K562 (cell line): ENCODE measurements around the gene TECPR1. TPM values are rescaled to one million over a fixed set of nuclear protein-coding genes. Genes with fewer than 3 reads are reported as not detected.

Experiments
- ATAC-seq: fragments of 200-7000 bp; cut with Tn5 transposase; 3 replicates; pipeline ENCODE4 v1.9.1; 2020; ENCODE audit warnings: moderate library complexity
- BruUV-seq: library from RNA; stranded (reverse); fragments of 400-500 nt; replicated peaks from 2 replicates; lab custom pipeline; 2021; lab: Mats Ljungman, UMichigan
- CTCF ChIA-PET: fragments of 300-600 bp; formaldehyde crosslinking; extraction: SDS; loops from one replicate; lab custom pipeline; 2021; ENCODE audit warnings: low intra/inter-chr PET ratio; lab: Yijun Ruan, JAX
- POLR2A ChIA-PET: fragments of 300-600, 350-650 bp; sonication (Branson Sonifier 250); formaldehyde crosslinking; extraction: SDS; loops from one replicate; lab custom pipeline; 2021; ENCODE audit warnings: antibody characterized with exemption, inconsistent platforms; lab: Yijun Ruan, JAX
- DNase-seq, 4 experiments: peaks; one replicate each; pipeline versions ENCODE4 v3.0.0 to v3.0.0-alpha.2; 2011 to 2018; ENCODE audit warnings: low spot score in 3 of 4, mixed read lengths in 3 of 4; ENCODE audit errors: extremely low read depth in 1 of 4
- FAIRE-seq: peaks from 2 replicates; lab custom pipeline; 2011; peaks lifted over from hg19 to GRCh38; lab: Jason Lieb, UNC
- H2AFZ ChIP-seq: 2 replicates; pipeline ENCODE4 v1.6.0; 2011; ENCODE audit warnings: low read depth, low read length, control low read depth, inconsistent platforms
- H3K27ac ChIP-seq: fragments of 200-600 bp; 3 replicates; pipeline ENCODE4 v1.8.0; 2011; ENCODE audit warnings: low read depth, mild to moderate bottlenecking, control low read depth, inconsistent platforms, low read length, moderate library complexity, mixed read lengths; ENCODE audit errors: extremely low read depth
- H3K27me3 ChIP-seq, 2 experiments: fragments of 300-600 bp in 1 of 2; 2 replicates in 1 of 2; 3 replicates in 1 of 2; pipeline versions ENCODE4 v1.6.0 to v1.8.0; 2011; ENCODE audit warnings: inconsistent platforms in 2 of 2, low read length in 2 of 2, mild to moderate bottlenecking in 1 of 2, mixed read lengths in 1 of 2, moderate library complexity in 1 of 2; ENCODE audit not compliant: control insufficient read depth in 2 of 2, insufficient read depth in 2 of 2
- H3K36me3 ChIP-seq: fragments of 300-600 bp; 3 replicates; pipeline ENCODE4 v1.8.0; 2011; ENCODE audit warnings: mild to moderate bottlenecking, low read length, inconsistent platforms; ENCODE audit not compliant: control insufficient read depth, insufficient read depth
- H3K4me1 ChIP-seq, 2 experiments: fragments of 200-600 bp in 1 of 2; replicated peaks in 1 of 2; 2 replicates in 1 of 2; 3 replicates in 1 of 2; pipeline versions ENCODE4 v1.5.1 to v1.8.0; 2011; ENCODE audit warnings: inconsistent platforms in 2 of 2, low read length in 2 of 2, mild to moderate bottlenecking in 1 of 2, mixed read lengths in 1 of 2, moderate library complexity in 1 of 2; ENCODE audit not compliant: control insufficient read depth in 2 of 2, insufficient read depth in 2 of 2
- H3K4me2 ChIP-seq: 2 replicates; pipeline ENCODE4 v1.6.1; 2011; ENCODE audit warnings: low read length, control low read depth, inconsistent platforms, mixed read lengths; ENCODE audit not compliant: insufficient read depth
- H3K4me3 ChIP-seq: fragments of 200-600 bp; sonication (generic), shearing (Covaris generic); 2 replicates; pipeline ENCODE4 v1.5.1; 2016; ENCODE audit warnings: control low read depth, inconsistent platforms
- H3K79me2 ChIP-seq: fragments of 200-600 bp; 3 replicates; pipeline ENCODE4 v1.8.0; 2011; ENCODE audit warnings: low read length, inconsistent platforms; ENCODE audit not compliant: control insufficient read depth, insufficient read depth
- H3K9ac ChIP-seq, 2 experiments: 2 replicates each; pipeline versions ENCODE4 v1.6.0 to v1.6.1; 2011; ENCODE audit warnings: low read depth in 2 of 2, low read length in 2 of 2, control low read depth in 1 of 2, inconsistent platforms in 1 of 2, mild to moderate bottlenecking in 1 of 2, mixed read lengths in 1 of 2; ENCODE audit not compliant: insufficient read depth in 1 of 2
- H3K9me1 ChIP-seq: one replicate; pipeline ENCODE4 v1.6.0; 2011; ENCODE audit warnings: inconsistent platforms, mild to moderate bottlenecking, low read length, moderate library complexity; ENCODE audit not compliant: control insufficient read depth, insufficient read depth
- H3K9me3 ChIP-seq: replicated peaks from 2 replicates; pipeline ENCODE4 v1.5.1; 2011; ENCODE audit warnings: low read depth, low read length, inconsistent platforms; ENCODE audit not compliant: control insufficient read depth, insufficient read depth
- H4K20me1 ChIP-seq: replicated peaks from 2 replicates; pipeline ENCODE4 v1.6.1; 2011; ENCODE audit warnings: low read length, inconsistent platforms, mixed read lengths; ENCODE audit not compliant: control insufficient read depth, insufficient read depth
- ARNT ChIP-seq, 2 experiments: fragments of 450-650 bp; IDR thresholded peaks; 2 replicates each; pipeline ENCODE4 v1.6.1; 2016; ENCODE audit warnings: mild to moderate bottlenecking in 1 of 2
- KAT2B ChIP-seq: IDR thresholded peaks from one replicate; pipeline ENCODE4 v1.6.1; 2012; ENCODE audit warnings: low read depth, mild to moderate bottlenecking, control low read depth, inconsistent platforms, low read length, moderate library complexity
- MCM3 ChIP-seq: fragments of 450-650 bp; IDR thresholded peaks from 2 replicates; pipeline ENCODE4 v1.6.1; 2016
- NFE2L1 ChIP-seq: fragments of 450-650 bp; IDR thresholded peaks from 2 replicates; pipeline ENCODE4 v1.6.1; 2016; ENCODE audit warnings: missing genetic modification characterization, low read depth, mild to moderate bottlenecking, missing compliant biosample characterization, moderate library complexity, borderline replicate concordance
- POLR2AphosphoS2 ChIP-seq: IDR thresholded peaks from 2 replicates; pipeline ENCODE4 v1.6.1; 2012; ENCODE audit warnings: low read length, improper control_type of control experiment
- RB1 ChIP-seq: fragments of 450-650 bp; IDR thresholded peaks from 2 replicates; pipeline ENCODE4 v1.6.1; 2017; ENCODE audit warnings: low read depth, mild to moderate bottlenecking
- TFAP4 ChIP-seq: sonication (generic); formaldehyde crosslinking; IDR thresholded peaks from 2 replicates; pipeline ENCODE4 v1.8.0; 2022; ENCODE audit warnings: missing genetic modification reagents, mild to moderate bottlenecking, moderate library complexity, borderline replicate concordance
- ZFP30 ChIP-seq: fragments of 250-450 bp; sonication (Bioruptor Pico); IDR thresholded peaks from 2 replicates; pipeline ENCODE4 v1.8.0; 2022; ENCODE audit warnings: moderate library complexity, mild to moderate bottlenecking, inconsistent platforms, borderline replicate concordance
- ZNF217 ChIP-seq: sonication (generic); formaldehyde crosslinking; IDR thresholded peaks from 2 replicates; pipeline ENCODE4 v1.8.0; 2022; ENCODE audit warnings: mild to moderate bottlenecking, missing genetic modification reagents
- WGBS: fragments of 100-300 bp; shearing (Covaris generic); methylation state at CpG from one replicate; pipeline ENCODE4 v1.1.6; 2016; ENCODE audit warnings: low coverage, mixed read lengths; ENCODE audit not compliant: insufficient coverage; ENCODE audit errors: missing lambda C conversion rate; 5-methylcytosine and 5-hydroxymethylcytosine counted together
- in situ Hi-C: fragments of 300-500 bp; cut with MboI; formaldehyde crosslinking; loops from 4 replicates; pipeline ENCODE4 v1.15.0; 2018; ENCODE audit warnings: inconsistent platforms, mixed read lengths
- intact Hi-C: fragments of 100-400 bp; cut with micrococcal nuclease; formaldehyde crosslinking; loops from 2 replicates; pipeline ENCODE4 v1.14.2; 2022
- polyA plus RNA-seq, 8 experiments: library from polyadenylated mRNA; depleted of rRNA in 4 of 8; stranded (reverse) in 5 of 8; unstranded in 3 of 8; fragments of >200 nt; fragmentation: Nextera tagmentation in 2 of 8; fragmentation: Illumina TruSeq in 1 of 8; extraction: Ambion mirVana in 2 of 8; extraction: Trizol in 1 of 8; gene quantifications; 2 replicates each; pipeline versions ENCODE4 v1.2.1 to v1.2.3, GENCODE V29; 2011 to 2014; ENCODE audit warnings: inconsistent platforms in 1 of 8, missing spikeins in 1 of 8
- total RNA-seq, 7 experiments: library from RNA; depleted of rRNA in 6 of 7; stranded (reverse); fragments of >200 nt in 6 of 7; fragmentation: Illumina TruSeq in 2 of 7; extraction: Trizol in 2 of 7; gene quantifications; 2 replicates each; pipeline versions ENCODE4 v1.2.1 to v1.2.3, GENCODE V29; 2011 to 2021; ENCODE audit warnings: low replicate concordance in 1 of 7
- TF ChIP-seq, protein P1 (sequence below): sonication (generic); formaldehyde crosslinking; IDR thresholded peaks from 2 replicates; pipeline ENCODE4 v1.8.0; 2023; ENCODE audit warnings: mild to moderate bottlenecking, missing genetic modification reagents

Gene TECPR1
- total and polyA plus RNA-seq, 9 of the 15 experiments (the other 6 are each of a cell fraction or from before 2014, with no cell fraction given): 0.17 to 15.0 (median 2.2) TPM

- POLR2A ChIA-PET: no interaction called here
These were observed 9.7 kb downstream of the TECPR1 start for GRCh38 chr7:98242342-98242741.

GRCh38 chr7:98241674-98242241, 10.3 kb downstream of the TECPR1 start:
- TF ChIP-seq, protein P1, sequence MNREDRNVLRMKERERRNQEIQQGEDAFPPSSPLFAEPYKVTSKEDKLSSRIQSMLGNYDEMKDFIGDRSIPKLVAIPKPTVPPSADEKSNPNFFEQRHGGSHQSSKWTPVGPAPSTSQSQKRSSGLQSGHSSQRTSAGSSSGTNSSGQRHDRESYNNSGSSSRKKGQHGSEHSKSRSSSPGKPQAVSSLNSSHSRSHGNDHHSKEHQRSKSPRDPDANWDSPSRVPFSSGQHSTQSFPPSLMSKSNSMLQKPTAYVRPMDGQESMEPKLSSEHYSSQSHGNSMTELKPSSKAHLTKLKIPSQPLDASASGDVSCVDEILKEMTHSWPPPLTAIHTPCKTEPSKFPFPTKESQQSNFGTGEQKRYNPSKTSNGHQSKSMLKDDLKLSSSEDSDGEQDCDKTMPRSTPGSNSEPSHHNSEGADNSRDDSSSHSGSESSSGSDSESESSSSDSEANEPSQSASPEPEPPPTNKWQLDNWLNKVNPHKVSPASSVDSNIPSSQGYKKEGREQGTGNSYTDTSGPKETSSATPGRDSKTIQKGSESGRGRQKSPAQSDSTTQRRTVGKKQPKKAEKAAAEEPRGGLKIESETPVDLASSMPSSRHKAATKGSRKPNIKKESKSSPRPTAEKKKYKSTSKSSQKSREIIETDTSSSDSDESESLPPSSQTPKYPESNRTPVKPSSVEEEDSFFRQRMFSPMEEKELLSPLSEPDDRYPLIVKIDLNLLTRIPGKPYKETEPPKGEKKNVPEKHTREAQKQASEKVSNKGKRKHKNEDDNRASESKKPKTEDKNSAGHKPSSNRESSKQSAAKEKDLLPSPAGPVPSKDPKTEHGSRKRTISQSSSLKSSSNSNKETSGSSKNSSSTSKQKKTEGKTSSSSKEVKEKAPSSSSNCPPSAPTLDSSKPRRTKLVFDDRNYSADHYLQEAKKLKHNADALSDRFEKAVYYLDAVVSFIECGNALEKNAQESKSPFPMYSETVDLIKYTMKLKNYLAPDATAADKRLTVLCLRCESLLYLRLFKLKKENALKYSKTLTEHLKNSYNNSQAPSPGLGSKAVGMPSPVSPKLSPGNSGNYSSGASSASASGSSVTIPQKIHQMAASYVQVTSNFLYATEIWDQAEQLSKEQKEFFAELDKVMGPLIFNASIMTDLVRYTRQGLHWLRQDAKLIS (CRISPR knock-in tag): no peak
- TF ChIP-seq MCM3 (no peak), ZNF217 (no peak), POLR2AphosphoS2 (no peak), TFAP4 (CRISPR knock-in tag) (no peak), RB1 (no peak), ARNT (IDR thresholded peaks at IDR 0.05) (no peak), ZFP30 (no peak)
- ChIA-PET CTCF (interaction anchor here (0.7 kb wide), 1 partner anchor 221 kb away, joined by 5 read pairs; no protein-coding TSS in a partner anchor), POLR2A (interaction anchor here (0.6 kb wide), 1 partner anchor 1134 kb away, joined by 3 read pairs; no protein-coding TSS in a partner anchor)
- Histone ChIP-seq H4K20me1 (no peaks in the 10 kb centered on the region), H3K27ac (no peak overlapping the region), H3K9me1 (no peaks in the 10 kb centered on the region), H3K36me3 (no peaks in the 10 kb centered on the region), H2AFZ (no peak overlapping the region), H3K9ac (no peak overlapping the region), H3K4me3 (no peak overlapping the region), H3K4me2 (no peak overlapping the region), H3K79me2 (no peaks in the 10 kb centered on the region), H3K27me3 (0 out of 5 replicates have a peak, but pooled peaks cover 0 to under 1% of the 10 kb centered on the region in 2 experiments), H3K9me3 (no peaks in the 10 kb centered on the region), H3K4me1 (peaks cover 0 to 14% of the 10 kb centered on the region in 2 experiments; a peak in 2 of 5 replicates)
- intact Hi-C loops (loop anchor here (1.0 to 5.0 kb wide), 2 partner anchors 74 to 220 kb away; no protein-coding TSS in a partner anchor), in situ Hi-C loops (no loop called here)
- BruUV-seq: no TSS peak
- DNase-seq (no peak), FAIRE-seq (no peak), ATAC-seq (peak; percentile 53)
- WGBS: 55% methylated on average over 10 of the region's 16 CpGs

More at GRCh38 chr7:98242342-98242741, 9.7 kb downstream of the TECPR1 start:
- no peaks in the 10 kb centered on the region for H3K27me3 ChIP-seq
- no peaks in the 10 kb centered on the region for H4K20me1 ChIP-seq
- H3K9me1 ChIP-seq: no peaks in the 10 kb centered on the region
- H3K9me3 ChIP-seq: no peaks in the 10 kb centered on the region
- no peak for DNase-seq
- H3K4me1 ChIP-seq: peaks cover 0 to 14% of the 10 kb centered on the region in 2 experiments; a peak in 2 of 5 replicates
- H3K4me3 ChIP-seq: no peak overlapping the region
- no peak for ATAC-seq
- intact Hi-C loops (loop anchor here (5.0 kb wide), 1 partner anchor 75 kb away; no protein-coding TSS in a partner anchor), in situ Hi-C loops (no loop called here)
- no peak for FAIRE-seq
- no peak overlapping the region for H3K4me2 ChIP-seq
- no peaks in the 10 kb centered on the region for H3K36me3 ChIP-seq
- BruUV-seq: no TSS peak
- no peak overlapping the region for H3K9ac ChIP-seq
- no peak for TF ChIP-seq NFE2L1 (tag)
- TF ChIP-seq KAT2B: no peak
- no CpG with 5 or more reads among the region's 1 CpG for WGBS
- no peaks in the 10 kb centered on the region for H3K79me2 ChIP-seq
- no peak overlapping the region for H2AFZ ChIP-seq
- no peak overlapping the region for H3K27ac ChIP-seq
- CTCF ChIA-PET: no interaction called here
